SK-N-MC (cell line): ENCODE measurements around the gene PRR36.

ENCODE experiments used
- EZH2 ChIP-seq: fragments of 200-600 bp; sonication (generic); IDR thresholded peaks from one replicate; pipeline ENCODE4 v1.6.1; 2017; ENCODE audit warnings: antibody characterized with exemption
- FOXP2 ChIP-seq: optimal IDR thresholded peaks from 2 replicates; pipeline ENCODE3; 2011; ENCODE audit warnings: mild to moderate bottlenecking, moderate library complexity; ENCODE audit not compliant: insufficient read depth; ENCODE audit errors: extremely low read length, control extremely low read depth
- POLR2AphosphoS5 ChIP-seq: IDR thresholded peaks from 2 replicates; pipeline ENCODE4 v1.6.1; 2012; ENCODE audit warnings: mild to moderate bottlenecking, low read depth, low read length, borderline replicate concordance

DNA sequence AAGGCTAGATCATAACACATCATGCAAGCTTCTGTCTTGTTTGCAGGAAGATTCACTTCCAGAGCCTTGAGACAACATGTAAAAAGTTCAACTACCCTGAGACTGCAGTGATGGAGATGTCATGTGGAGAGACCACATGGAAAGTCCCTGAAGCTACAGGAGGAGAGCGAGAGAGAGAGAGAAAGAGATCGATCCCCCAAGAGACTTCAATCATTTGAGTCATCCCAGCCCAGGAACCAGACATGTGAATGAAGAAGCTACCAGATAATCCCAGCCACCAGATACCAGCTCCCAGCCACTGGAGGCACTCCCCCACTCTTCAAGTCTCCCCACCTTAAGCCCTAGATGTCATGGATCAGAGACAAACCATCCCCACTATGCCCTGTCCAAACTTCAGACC, 54.9 kb downstream of the PRR36 start:
- TF ChIP-seq POLR2AphosphoS5, result no peak
- TF ChIP-seq EZH2, result no peak
- TF ChIP-seq FOXP2, result no peak
